ENCODE measurements around the gene SCUBE3.

The SCUBE3 gene

DNA sequence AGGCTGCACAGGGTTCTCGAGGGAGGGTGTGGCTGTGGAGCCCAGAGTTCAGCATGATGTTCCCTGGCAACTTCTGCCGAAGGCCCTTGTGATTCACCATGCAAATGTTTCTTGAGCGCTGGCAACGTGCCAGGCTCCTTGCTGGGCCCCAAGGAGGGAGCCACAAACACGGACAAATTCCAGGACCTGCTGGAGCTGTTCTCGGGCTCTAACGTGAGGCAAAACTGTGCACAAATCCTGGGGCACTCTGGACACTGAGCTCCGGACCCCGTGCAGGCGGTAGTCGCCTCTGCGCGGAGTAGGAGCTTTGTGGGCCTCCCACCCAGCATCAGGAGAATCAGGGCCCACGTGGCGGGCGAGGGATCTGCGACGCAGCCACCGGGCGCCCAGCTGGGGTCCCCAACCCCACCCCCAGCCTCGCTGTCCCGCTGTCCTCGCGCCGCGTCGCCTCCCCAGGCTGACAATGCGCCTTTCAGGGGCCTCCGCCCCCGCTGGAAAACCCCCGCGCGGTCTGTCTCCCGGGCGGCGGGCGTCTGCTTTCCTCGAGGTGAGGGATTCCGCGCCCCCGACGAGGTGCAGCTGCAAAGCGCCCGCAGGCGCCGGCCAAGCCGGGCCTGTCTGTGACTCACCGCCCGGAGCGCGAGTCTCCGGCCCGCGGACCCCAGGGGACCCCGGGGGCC is 31.7 kb upstream of the SCUBE3 start:
- peak; percentile 81 for DNase-seq

DNA sequence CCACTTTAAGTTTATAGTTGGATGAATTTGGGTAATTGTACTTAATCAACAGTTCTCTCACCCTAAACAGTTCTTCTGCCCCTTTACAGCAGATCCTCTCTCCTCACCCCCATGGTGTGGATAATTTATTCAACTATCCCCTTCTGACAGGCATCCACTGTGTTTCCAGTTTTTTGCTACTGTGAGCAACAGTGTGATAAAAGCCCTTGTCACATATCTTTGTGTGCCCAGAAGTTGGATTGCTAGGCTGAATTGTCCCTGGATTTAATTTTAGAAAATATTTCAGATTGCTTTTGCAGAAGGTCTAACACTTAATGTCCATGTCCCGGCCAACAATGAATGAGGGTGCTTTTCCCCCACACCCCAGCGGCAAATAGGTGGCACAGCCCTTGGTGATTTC is 30.5 kb upstream of the SCUBE3 start:
- no peak for DNase-seq

DNA sequence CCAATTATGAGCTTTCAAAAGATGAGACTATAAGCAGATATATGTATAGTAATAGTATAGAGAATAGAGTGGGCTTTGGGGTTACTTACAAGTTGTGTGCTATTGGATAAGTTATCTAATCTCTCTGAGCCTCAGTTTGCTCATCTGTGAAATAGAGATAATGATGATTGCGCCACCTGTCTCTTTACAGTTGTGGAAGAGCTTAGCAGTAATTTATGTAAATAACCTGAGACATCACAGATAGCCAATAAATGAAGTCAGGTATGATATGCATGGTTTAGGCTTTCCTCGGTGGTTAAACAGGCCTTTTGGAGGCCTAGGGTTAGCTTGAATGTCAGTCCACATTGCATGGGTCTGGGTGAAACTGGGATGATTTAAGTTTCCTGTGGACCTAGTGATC is 29.8 kb upstream of the SCUBE3 start:
- DNase-seq: no peak

DNA sequence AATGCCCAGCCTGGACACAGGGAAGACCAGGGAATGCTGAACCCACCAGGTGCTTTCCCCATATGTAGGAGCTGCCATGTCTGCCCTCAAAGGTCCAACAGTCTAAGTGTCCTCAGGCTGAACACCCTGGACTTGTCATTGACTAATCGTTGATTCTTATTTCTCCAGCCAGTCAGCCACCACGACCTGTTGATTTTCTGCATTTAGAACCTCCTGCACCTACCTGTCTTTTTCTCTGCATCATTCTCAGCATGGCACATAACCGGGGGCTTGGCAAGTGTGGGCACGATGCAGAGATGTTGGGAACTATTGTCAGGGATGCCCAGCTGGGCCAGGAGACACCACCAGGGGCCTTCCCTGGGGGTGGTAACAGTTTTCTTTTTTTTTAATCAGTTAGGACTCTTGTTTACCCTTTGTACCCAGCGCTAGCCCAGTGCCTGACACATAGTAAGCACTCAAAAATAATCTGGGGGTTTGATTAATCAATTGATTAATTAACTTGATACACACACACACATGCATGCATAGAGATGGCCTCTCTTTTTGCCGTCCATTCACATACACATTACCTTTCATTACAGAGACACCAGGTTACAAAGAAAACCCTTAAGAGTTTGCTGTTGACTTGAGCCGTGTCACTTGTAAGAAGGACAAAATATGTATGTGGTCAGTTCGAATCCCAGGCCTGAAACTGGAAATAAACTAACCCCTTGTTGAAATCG is 29.0 kb upstream of the SCUBE3 start:
- DNase-seq: no peak

GRCh38 chr6:35185302-35185681 is 28.5 kb upstream of the SCUBE3 start:
- DNase-seq: no peak

- no peak for DNase-seq
Observed at GRCh38 chr6:35185971-35186370, 27.8 kb upstream of the SCUBE3 start.

- no peak for DNase-seq
Observed at GRCh38 chr6:35186571-35186970, 27.2 kb upstream of the SCUBE3 start.

DNA sequence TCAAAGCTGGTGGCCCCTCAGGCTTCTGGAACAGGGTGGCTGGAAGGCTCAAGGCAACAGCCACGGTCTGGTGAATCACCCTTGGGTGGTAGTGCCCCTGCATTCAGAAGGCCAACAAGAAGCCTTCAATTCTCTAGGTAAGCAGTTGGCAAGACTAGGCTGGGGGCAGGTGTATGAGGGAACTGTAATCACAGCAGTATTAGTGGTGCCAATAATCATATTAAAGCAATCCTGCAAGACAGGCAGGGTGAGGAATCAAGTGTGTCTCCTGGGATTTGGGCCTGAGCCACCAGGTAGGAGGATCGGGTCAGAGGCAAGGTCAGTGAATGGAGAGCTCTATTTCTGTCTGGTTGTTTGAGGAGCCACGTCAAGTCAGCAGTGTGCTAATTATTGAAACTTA is 24.9 kb upstream of the SCUBE3 start:
- DNase-seq: no peak

DNA sequence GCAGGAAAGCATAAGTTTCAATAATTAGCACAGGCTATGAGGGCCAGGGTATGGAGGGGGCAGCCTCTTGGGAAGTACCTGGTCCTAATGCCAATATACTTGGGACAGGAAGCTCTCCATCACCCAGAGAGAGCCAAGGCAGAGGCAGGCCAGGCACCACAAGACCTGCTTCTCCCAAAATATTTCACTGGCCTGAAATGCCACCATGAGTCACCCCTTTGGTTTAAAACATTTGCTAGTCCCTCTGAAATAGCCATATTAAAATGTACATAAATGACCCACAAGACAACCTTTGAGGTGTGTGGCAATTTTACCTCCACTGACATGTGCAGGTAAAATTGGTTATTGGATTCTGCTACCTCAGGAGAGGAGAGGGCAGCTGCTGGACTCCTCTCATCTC is 23.4 kb upstream of the SCUBE3 start:
- DNase-seq: no peak

- no peak for DNase-seq
Observed at GRCh38 chr6:35191889-35192288, 21.9 kb upstream of the SCUBE3 start.

- no peak for DNase-seq
Observed at GRCh38 chr6:35192301-35192860, 21.4 kb upstream of the SCUBE3 start.

- DNase-seq: no peak
Observed at GRCh38 chr6:35194390-35194789, 19.4 kb upstream of the SCUBE3 start.

GRCh38 chr6:35195120-35195780 is 18.5 kb upstream of the SCUBE3 start:
- DNase-seq: no peak

- DNase-seq: no peak
Observed at GRCh38 chr6:35197196-35197595, 16.6 kb upstream of the SCUBE3 start.

DNA sequence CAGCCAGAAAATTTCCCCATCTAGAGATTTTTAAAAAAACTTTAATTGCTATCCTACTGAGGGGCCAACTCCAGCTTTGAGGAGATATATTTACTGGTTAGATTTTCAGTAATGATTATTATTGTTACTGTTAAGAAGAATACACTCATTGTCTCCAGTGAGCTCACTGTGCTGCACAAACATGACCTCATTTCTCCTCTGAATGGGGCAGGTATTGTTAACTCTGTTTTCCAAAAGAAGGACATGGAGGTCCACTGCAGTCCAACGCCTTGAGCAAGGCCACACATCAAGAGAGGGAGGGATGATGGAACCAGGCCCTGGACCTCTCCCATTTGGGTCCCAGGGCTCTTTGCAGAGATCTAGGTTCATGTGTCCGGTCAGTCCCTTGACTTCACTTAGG is 13.9 kb upstream of the SCUBE3 start:
- no peak for DNase-seq

GRCh38 chr6:35202066-35202546 is 11.7 kb upstream of the SCUBE3 start:
- no peak for DNase-seq

DNA sequence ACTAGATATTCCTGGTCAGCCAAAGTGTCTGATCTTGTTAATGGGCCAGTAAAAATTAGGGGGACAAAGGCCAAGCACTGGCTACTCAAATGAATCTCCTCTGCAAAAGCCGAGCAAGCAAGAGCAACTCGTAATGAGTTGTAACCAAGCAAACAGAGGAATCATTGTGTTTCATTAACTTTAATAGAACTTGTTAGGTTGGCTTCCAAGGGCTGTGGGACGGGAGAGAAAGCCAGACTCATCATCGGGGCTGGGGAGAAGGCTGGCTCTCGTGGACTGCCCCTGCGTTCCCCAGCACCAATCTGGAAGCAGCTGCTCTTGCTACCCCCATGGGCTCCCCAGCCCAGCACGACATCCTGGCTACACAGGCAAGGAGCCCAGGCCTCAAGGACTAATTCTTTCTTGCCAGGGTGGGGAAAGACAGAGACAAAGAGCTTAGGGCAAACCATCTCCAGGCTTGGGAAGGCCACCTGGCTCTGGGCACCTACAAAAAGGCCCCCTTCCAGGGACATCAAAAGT is 10.5 kb upstream of the SCUBE3 start:
- DNase-seq: no peak

- no peak for DNase-seq
Observed at GRCh38 chr6:35203680-35204079, 10.1 kb upstream of the SCUBE3 start.

GRCh38 chr6:35206346-35206745 is 7.4 kb upstream of the SCUBE3 start:
- DNase-seq: no peak

DNA sequence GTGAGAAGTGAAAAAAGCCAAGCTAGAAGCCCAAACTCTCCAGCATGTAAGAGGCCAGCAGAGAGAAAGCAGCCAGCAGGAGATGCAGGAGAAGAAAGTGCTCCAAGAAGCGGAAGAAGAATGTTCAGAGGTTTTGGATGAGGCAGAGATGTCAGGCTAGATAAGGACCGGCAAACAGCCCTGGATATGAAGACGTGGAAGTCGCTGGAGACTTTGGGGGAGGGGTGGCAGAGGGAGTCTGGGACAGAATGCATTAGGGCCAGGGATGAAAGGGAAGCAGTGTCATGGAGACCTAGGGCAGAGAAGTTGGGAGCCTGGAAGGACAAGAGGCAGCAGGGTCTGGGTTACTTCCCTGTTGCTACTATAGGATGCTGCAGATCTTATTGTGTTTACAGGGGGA is 5.3 kb upstream of the SCUBE3 start:
- DNase-seq: no peak

GRCh38 chr6:35209081-35209480 is 4.7 kb upstream of the SCUBE3 start:
- no peak for DNase-seq

- no peak for DNase-seq
Observed at GRCh38 chr6:35209622-35210247, 4.0 kb upstream of the SCUBE3 start.

DNA sequence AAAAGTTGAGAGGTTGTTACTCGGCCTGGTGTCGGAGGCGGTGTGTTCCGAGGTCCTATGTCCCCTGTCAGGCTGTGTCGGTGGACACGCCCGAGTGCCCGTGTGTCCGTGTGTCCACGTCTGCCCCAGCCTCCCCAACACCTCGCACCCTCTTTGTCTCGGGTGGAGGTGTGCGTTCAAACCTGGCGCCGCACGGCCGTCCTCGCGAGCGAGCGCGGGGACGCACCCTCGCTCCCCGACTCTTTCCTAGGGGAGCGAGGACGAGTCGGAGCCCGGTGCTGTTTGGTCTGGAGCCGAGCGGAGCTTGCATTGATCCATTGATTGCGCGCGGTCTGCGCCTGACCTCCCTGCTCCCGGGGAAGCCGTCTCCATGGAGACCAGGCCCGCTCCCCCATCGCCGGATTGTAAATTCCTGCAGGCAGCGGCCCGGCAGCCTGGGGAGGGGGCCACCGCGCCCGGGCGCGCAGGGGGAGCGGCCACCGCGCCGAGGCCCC is 411 bp upstream of the SCUBE3 start:
- no peak for DNase-seq

Data from NCI-H345 (cell line).